ENCODE measurements around the gene MT2A. TPM values are rescaled to one million over a fixed set of nuclear protein-coding genes. Genes with fewer than 3 reads are reported as not detected.

The MT2A gene
- total and polyA plus RNA-seq, 2 of the 13 experiments (the other 11 are each of a cell fraction or from before 2014, with no cell fraction given) = 135 to 371 TPM

- TF ChIP-seq MTA1 (CRISPR knock-in tag; IDR thresholded peaks at IDR 0.05; ENCODE audit: borderline replicate concordance) (no peak), ZNF207 (IDR thresholded peaks at IDR 0.05; ENCODE audit: borderline replicate concordance) (no peak), CCDC6 (CRISPR knock-in tag; IDR thresholded peaks at IDR 0.05) (no peak), SIN3B (IDR thresholded peaks at IDR 0.05; ENCODE audit: low read length) (no peak), ZNF30 (CRISPR knock-in tag; IDR thresholded peaks at IDR 0.05) (no peak), PAWR (CRISPR knock-in tag; IDR thresholded peaks at IDR 0.05; ENCODE audit: borderline replicate concordance) (no peak), MYC (CRISPR knock-in tag; IDR thresholded peaks at IDR 0.05; ENCODE audit: borderline replicate concordance) (no peak), GPBP1L1 (CRISPR knock-in tag; IDR thresholded peaks at IDR 0.05) (no peak), RFX5 (IDR thresholded peaks at IDR 0.05; ENCODE audit: low read depth, low read length) (no peak), ZFP91 (CRISPR knock-in tag; IDR thresholded peaks at IDR 0.05; ENCODE audit: borderline replicate concordance) (no peak), SRSF9 (IDR thresholded peaks at IDR 0.05; ENCODE audit: borderline replicate concordance, insufficient read depth, low read depth, low read length, poor library complexity, severe bottlenecking) (no peak), GFI1 (CRISPR knock-in tag; IDR thresholded peaks at IDR 0.05; ENCODE audit: borderline replicate concordance) (peak; percentile 29; the same call in 1 of the 2 replicates), NFIB (CRISPR knock-in tag; IDR thresholded peaks at IDR 0.05; ENCODE audit: borderline replicate concordance) (no peak), ZBTB40 (IDR thresholded peaks at IDR 0.05) (no peak), ZBTB40 (CRISPR knock-in tag; IDR thresholded peaks at IDR 0.05) (0 out of 2 replicates have a peak, but pooled peaks have one; percentile 18), ZNF775 (CRISPR knock-in tag; IDR thresholded peaks at IDR 0.05; ENCODE audit: borderline replicate concordance) (no peak), KAT7 (CRISPR knock-in tag; IDR thresholded peaks at IDR 0.05; ENCODE audit: borderline replicate concordance) (no peak)
Observed at GRCh38 chr16:56610017-56610608, 1.7 kb downstream of the MT2A start (continued).
